ENCODE results near the gene AIF1.

AIF1 gene

GRCh38 chr6:31614684-31615578 is at the start of gene AIF1:
Gene AIF1, plus strand, starts transcription at chr6:31615234. Its CDS starts 96 bp downstream, at chr6:31615330.
- Histone ChIP-seq H3K9ac (no peak within 1 kb of the TSS), H2AFZ (peak within 1 kb of the TSS; percentile 89), H3K27ac (peak within 1 kb of the TSS; percentile 77), H3K9me3 (ENCODE audit: control insufficient read depth, low read length) (no peaks in the 10 kb centered on the region), H3K4me3 (ENCODE audit: low read depth, low read length) (no peak within 1 kb of the TSS), H3K4me2 (ENCODE audit: low read length) (no peak within 1 kb of the TSS), H3K27me3 (ENCODE audit: control insufficient read depth, insufficient read depth, low read length) (no peaks in the 10 kb centered on the region), H3K4me1 (peaks cover 16% of the 10 kb centered on the region), H3K79me2 (no peaks in the 10 kb centered on the region), H3K36me3 (ENCODE audit: control insufficient read depth, insufficient read depth, low read length) (no peaks in the 10 kb centered on the region)
- TF ChIP-seq, protein P1, sequence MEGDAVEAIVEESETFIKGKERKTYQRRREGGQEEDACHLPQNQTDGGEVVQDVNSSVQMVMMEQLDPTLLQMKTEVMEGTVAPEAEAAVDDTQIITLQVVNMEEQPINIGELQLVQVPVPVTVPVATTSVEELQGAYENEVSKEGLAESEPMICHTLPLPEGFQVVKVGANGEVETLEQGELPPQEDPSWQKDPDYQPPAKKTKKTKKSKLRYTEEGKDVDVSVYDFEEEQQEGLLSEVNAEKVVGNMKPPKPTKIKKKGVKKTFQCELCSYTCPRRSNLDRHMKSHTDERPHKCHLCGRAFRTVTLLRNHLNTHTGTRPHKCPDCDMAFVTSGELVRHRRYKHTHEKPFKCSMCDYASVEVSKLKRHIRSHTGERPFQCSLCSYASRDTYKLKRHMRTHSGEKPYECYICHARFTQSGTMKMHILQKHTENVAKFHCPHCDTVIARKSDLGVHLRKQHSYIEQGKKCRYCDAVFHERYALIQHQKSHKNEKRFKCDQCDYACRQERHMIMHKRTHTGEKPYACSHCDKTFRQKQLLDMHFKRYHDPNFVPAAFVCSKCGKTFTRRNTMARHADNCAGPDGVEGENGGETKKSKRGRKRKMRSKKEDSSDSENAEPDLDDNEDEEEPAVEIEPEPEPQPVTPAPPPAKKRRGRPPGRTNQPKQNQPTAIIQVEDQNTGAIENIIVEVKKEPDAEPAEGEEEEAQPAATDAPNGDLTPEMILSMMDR (IDR thresholded peaks at IDR 0.05), result no peak

DNA sequence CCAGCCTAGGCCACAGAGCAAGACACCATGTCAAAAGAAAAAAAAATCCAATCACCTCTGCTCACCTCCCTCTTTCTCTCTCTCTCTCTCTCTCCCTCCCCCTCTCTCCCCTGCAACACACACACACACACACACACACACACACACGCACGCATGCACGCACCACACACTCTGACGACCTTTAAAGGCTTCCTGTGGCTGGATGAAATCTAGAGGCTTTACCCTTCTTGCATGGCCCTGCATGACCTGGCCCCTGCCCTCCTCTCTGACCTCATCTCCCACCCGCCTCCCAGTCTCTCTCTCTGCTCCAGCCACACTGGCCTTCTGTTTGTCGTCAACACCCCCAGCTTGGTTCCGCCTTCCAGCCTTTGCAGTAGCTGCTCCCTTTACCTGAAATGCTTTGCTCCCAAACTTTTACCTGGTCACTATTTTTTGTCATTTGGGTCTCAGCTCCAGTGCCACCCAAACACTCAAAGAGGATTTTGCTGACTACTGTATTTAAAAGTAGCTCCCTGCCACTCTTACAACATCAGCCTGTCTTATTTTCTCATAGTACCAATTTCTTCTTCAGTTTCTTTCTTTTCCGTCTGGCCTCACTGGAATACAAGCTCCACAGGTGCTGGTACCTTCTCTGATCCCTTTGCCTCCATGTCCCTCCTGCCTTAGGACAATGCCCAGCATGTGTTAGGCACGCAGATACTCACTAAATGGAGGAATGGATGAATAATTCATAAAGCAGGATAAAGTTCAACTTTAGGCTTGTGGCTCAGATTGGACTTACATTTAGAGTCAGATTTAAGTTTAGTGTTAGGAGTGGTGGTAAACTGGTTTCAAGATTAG is 47.3 kb upstream of the AIF1 start:
- no peak overlapping the region for H3K9ac ChIP-seq
- no peaks in the 10 kb centered on the region for H3K27me3 ChIP-seq (ENCODE audit: control insufficient read depth, insufficient read depth, low read length)
- no peaks in the 10 kb centered on the region for H3K36me3 ChIP-seq (ENCODE audit: control insufficient read depth, insufficient read depth, low read length)
- no peaks in the 10 kb centered on the region for H3K9me3 ChIP-seq (ENCODE audit: control insufficient read depth, low read length)
- no peak overlapping the region for H3K27ac ChIP-seq
- H3K4me2 ChIP-seq (ENCODE audit: low read length), result no peak overlapping the region
- H3K79me2 ChIP-seq, result no peaks in the 10 kb centered on the region
- H2AFZ ChIP-seq, result no peak overlapping the region
- H3K4me3 ChIP-seq (ENCODE audit: low read depth, low read length), result no peak overlapping the region
- H3K4me1 ChIP-seq, result no peaks in the 10 kb centered on the region
- TF ChIP-seq, protein P1 (IDR thresholded peaks at IDR 0.05), result no peak

GRCh38 chr6:31568537-31568961 is 46.5 kb upstream of the AIF1 start:
- Histone ChIP-seq H3K36me3 (ENCODE audit: control insufficient read depth, insufficient read depth, low read length) (no peaks in the 10 kb centered on the region), H3K9me3 (ENCODE audit: control insufficient read depth, low read length) (no peaks in the 10 kb centered on the region), H3K4me1 (no peaks in the 10 kb centered on the region), H3K9ac (no peak overlapping the region), H2AFZ (no peak overlapping the region), H3K4me2 (ENCODE audit: low read length) (no peak overlapping the region), H3K4me3 (ENCODE audit: low read depth, low read length) (no peak overlapping the region), H3K27ac (no peak overlapping the region), H3K27me3 (ENCODE audit: control insufficient read depth, insufficient read depth, low read length) (no peaks in the 10 kb centered on the region), H3K79me2 (no peaks in the 10 kb centered on the region)
- TF ChIP-seq, protein P1 (IDR thresholded peaks at IDR 0.05), result no peak

- Histone ChIP-seq H3K4me3 (ENCODE audit: low read depth, low read length) (no peak overlapping the region), H3K4me2 (ENCODE audit: low read length) (no peak overlapping the region), H3K27me3 (ENCODE audit: control insufficient read depth, insufficient read depth, low read length) (no peaks in the 10 kb centered on the region), H3K9me3 (ENCODE audit: control insufficient read depth, low read length) (no peaks in the 10 kb centered on the region), H3K9ac (no peak overlapping the region), H3K79me2 (no peaks in the 10 kb centered on the region), H3K27ac (no peak overlapping the region), H3K36me3 (ENCODE audit: control insufficient read depth, insufficient read depth, low read length) (no peaks in the 10 kb centered on the region), H3K4me1 (no peaks in the 10 kb centered on the region), H2AFZ (no peak overlapping the region)
- TF ChIP-seq, protein P1 (IDR thresholded peaks at IDR 0.05), result no peak
Measured at GRCh38 chr6:31569861-31570536, 45.0 kb upstream of the AIF1 start.
